GM21381 (cell line): ENCODE results near the gene ITIH3.
A peak's percentile ranks its signal among the peaks of the same experiment; 100 is the strongest.

Experiments
- ATAC-seq: cut with Tn5 transposase; IDR thresholded peaks from one replicate; pipeline ENCODE4 v1.9.1; 2021; ENCODE audit warnings: mild to moderate bottlenecking, moderate library complexity; ENCODE audit not compliant: unreplicated experiment

Gene ITIH3

DNA sequence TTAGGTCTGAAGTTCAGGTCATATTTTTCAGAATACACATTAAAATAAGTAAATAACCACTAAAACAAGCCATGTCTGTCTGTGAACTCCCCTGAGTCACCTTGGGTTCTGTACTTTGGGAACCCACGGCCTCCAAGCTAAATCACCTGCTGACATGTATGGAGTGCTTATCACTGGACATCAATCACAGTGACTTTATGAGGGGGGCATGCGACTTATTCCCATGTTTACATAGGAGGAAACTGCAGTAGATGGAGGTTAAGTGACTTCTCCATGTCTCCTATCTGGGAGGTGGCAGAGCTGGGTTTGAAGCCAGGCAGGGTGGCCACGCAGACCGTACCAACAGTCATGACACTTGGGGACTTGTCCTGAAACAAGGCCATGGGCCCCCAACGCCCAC is 27.8 kb downstream of the ITIH3 start:
- ATAC-seq = no peak

DNA sequence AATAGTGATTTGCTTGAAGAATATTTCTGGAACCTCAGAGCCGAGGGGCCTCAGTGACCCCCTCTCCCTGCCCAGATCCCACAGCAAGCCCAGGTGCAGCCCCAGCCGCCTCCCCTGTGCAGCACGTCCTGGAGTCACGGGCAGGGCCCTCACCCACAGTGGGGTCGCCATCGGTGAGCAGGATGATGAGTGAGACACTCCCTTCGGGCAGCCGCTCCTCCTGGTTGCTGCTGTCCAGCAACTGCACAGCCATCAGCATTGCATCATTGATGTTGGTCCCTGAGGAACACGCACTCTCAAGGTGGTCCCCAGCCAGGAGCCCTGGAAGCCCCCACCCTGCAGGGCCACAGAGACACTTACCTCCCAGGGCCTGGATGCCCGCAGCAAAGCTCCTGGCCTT is 29.4 kb downstream of the ITIH3 start:
- no peak for ATAC-seq

DNA sequence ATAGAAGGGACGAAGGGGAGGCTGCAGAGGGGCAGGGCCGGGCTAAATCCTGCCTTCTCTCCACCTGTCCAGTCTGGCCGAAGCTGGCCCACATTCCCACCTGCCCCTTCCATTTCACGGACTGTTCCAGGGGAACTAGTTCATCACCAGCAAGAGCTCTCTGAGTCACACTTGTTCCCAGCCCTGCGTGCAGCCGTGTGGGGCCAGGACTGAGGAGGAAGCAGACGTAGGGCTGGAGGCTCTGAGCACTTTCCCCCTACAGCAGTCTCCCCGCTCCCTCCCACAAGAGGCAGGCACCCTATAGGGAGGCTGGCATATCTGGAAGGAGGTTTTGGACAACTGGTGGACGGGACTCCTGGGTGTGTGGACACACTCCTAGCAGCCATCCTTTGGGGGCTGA is 32.8 kb downstream of the ITIH3 start:
- ATAC-seq = no peak

DNA sequence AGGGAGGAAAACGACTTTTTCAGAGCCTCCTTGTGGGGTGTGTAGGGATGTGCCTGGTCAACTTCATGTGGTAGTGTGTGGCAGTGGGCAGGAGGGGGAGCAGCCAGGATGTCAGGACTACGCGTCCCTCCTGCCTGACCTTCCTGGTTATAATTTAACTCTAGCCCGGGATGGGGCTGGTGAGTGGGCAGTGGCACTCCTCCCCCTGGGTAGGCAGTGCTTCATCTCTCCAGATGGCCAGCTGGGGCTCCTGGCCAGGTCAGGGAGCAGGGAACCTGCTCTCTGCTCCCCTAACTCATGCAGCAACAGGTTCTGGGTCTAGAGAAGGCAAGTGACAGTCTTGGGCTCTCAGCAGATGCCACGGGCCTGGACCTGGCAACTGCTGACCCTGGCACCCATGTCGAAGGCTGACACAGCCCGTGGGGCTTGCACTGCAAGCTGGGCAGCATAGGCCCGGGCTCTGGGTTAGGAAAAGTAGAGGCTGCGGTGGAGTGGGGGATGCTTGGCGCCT is 33.3 kb downstream of the ITIH3 start:
- ATAC-seq = no peak

DNA sequence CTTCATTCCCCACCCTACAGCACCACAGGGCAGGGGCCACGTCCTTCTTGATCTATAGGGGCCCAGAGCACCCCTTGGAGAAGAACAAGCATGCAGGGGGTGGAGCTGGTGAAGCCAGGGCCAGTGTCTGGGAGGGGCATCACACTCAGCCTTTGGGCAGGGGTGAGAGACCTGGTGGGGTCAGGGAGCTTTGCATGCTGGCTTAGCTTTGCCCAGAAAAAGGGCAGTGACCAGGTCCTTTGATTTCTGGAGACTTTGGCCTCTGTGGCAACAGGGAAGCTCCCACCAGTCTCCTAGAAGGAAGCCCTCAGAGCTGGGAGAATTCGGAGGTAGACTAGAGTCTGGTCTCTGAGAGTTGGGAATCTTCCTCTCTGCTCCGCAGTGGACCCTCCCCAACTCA is 34.9 kb downstream of the ITIH3 start:
- no peak for ATAC-seq

DNA sequence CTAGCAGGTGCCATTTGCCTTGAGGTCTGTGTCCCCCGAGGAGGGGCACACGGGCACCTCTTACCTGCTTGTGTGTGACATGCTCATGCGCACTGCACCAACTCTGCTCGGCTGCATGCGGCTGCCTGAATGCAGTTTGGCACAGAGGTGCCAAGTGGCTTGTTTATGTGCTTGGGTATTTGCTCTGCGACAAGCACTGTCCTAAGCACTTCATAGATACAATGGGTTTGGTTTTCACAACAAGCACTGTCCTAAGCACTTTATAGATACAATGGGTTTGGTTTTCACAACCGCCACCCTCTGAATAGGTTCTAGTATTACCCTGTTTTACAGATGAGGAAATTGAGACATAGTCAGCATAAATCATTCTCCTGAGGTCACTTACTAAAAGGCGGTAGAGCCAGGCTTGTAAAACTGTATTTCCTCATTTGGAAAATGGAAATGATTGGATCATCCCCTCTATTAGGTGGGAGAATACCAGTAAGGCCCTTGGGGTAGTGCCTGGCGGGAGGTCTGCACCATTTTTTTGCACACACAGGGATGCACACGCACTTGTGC is 35.4 kb downstream of the ITIH3 start:
- no peak for ATAC-seq

DNA sequence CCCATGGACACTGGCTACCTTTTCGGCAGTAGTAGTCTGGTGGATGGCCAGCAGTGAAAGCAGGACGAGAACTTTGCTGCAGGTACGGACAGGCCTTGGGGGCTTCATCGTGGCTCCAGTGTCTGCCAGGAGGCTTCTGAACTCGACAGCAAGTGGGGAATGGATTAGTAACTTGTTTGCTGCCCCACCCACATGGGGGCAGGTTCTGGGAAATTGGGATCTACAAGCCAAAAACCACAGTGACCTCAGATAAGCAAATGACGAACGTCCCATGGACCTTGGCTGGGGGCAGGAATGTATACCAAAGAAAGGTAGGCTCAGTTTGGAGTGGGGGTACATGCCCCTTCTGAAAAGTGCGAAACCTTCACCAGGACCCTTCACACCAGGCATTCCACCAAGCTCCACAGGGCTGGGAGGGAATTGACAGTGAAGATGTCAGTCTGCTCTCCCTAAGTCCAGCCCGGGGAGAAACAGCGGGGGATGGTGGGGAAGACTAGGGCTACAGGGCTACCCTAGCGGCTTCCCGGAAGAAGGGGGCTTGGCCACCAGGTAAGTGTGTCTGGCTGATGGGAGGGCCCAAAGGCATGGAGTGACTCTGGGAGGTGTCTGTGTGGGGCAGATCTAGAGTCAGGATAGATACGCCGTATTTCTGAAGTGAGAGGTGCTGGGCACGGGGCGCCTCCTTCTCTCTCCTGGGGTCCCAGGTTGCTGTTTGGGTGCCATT is 36.1 kb downstream of the ITIH3 start, which contains the start of gene ITIH4:
Gene ITIH4 (minus strand): TSS at position 138 of the 724 bp plus-strand sequence. CDS start 30 bp downstream, at position 108.
- no peak for ATAC-seq

DNA sequence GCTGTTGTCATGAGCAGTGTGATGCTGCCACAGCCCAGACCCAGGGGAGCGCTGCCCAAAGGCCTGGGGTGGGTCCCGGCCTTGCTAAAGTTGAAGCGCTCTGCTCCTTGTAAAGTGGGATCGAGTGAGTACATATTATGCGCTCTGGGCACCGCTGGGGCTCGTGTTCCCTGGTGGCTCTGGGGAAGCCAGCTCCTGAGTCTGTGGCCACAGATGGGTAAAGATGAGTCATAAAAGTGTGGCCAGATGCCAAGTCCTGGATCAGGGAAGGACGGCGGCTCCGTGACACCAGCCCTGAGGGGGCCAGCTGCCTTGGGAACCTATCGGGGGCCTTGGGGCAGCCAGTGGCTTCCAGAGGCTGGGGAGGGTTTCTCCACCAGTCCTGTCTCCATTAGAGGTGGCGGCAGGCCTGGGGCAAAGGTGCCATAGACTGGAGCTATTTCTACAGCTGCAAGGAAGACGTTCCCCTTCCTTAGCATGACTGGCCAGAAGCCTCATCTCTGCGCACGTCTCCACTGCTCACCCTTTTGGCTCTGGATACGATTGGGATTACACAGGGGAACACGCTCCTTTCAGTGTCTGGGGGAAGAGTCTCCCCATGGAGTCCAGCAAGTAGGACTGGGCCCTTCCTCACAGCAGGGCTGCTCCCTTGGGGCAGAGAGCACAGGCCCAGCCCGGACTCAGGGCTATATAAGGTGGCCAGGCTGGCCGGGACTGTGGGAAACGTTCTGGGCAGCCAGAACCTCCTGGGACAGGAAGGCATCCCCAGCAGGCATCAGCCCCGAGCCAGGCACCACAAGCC is 37.1 kb downstream of the ITIH3 start:
- no peak for ATAC-seq

DNA sequence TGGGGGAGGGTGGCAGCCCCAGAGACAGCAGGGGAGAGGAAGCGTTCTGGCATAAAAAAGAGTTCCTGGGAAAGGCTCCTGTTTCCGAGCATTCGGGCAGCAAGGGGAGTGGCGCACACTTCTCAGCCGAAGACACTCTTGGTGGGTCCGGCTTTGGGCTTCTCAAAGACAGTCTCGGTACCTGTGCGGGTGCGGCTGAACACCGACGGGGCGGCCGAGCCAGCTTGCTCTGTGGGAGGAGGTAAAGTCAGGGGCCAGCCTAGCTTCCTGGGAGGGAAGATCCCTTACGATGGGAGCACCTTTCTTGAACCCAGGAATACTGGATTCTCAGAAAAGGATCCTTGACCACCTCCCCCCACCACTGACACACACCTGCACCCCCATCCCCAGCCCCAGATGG is 38.6 kb downstream of the ITIH3 start:
- ATAC-seq = no peak

DNA sequence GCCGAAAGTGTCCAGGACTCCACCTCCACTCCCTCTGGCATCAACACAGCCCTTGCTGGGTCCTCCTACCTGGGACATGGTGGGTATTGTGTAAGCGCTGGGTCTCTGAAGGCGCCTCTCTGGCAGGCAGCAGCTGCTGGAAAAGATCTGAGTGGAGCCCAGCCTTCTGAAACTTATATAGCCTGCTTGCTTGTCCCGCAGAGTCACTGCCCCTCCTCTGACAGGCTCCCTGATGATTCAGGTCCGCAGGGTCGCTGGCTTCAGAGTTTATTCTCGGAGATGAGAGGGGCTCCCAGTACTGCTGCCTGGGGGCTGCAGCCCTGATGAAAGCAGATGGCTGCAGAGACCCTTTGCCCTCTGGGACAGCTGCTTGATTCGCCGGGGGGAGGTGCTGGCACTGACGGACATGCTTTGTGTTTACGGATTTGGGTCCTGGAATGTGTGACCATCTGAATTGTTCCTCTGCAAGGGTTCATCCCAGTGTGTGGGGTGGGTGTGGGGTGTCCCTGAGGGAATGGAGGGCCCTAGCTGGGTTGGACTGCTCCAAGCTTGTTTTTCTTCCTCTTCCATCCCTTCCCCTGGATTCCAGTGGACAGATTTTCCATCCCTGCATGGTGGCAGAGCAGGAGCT is 40.4 kb downstream of the ITIH3 start, which contains the start of gene MUSTN1:
Gene MUSTN1 (minus strand): TSS at position 149 of the 631 bp plus-strand sequence. CDS start 71 bp downstream, at position 78.
- no peak for ATAC-seq

- no peak for ATAC-seq
These were observed 41.3 kb downstream of the ITIH3 start for GRCh38 chr3:52835766-52836470.

- ATAC-seq = no peak
These were observed 41.9 kb downstream of the ITIH3 start for GRCh38 chr3:52836471-52836845.

GRCh38 chr3:52836986-52837385 is 42.4 kb downstream of the ITIH3 start:
- no peak for ATAC-seq

DNA sequence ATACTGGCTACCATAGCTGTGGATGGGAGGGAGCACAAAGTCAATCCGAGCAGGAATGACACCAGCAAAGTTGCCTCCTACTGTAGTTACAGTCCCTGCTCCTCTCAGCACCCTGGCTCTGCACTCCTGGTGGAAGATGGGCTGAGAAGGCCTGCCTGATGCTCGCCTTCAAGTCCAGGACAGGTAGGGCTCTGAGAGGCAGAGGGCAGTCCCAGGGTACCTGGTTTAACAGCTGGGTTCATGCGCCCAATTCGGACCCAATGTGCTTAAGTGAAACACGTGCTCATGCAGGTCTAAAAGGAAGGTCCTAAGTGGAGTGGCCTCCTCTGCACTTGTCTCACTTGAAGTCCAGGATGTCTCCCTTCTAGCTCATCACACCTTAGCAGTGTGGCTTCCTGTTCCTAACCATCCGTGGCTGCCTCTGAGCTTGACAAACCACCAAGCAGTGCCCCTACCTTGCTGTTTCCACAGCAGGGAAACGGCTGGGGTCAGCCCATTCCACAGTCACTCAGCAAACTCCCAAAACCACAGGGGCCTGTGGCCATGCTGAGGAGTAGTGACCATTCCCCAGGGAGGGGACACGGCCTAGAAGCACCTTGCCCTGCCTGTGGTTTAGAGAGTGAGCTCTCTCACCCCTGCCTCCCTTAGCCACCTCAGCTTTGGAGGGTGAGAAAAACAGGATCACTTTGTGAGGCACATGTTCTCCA is 44.1 kb downstream of the ITIH3 start:
- peak; percentile 67 for ATAC-seq

GRCh38 chr3:52839268-52839575 is 44.6 kb downstream of the ITIH3 start:
- ATAC-seq = no peak

DNA sequence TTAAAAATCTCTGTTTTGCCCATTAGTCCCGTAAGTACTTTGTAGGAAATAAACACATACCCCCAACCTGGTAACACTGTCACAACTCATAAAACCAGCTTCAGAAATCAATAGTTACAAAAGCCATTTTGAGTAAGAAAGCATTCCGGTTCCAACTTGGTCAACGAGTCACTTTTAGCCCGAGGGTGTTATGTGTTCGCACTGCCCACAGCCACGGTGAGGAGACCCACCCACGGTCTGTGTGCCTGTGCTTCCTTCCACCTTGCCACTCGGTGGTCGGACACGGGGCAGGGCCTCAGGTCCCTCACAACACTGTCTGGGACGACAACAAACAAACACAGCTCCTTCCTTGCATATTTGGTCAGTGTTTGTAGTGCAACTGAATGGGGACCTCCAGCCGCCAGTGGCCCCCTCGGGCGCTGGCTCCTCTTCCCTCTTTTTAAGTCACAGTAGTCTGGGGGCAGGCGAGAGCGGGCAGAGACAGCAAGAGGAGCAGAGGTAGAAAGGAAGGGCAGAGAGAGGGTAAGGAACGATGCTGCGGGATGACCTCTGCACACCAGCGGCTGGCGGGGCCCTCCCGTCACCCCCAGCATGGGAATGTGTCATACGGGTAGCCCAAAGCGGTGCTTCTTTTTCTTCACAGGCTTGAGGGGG is 45.4 kb downstream of the ITIH3 start:
- ATAC-seq = no peak

DNA sequence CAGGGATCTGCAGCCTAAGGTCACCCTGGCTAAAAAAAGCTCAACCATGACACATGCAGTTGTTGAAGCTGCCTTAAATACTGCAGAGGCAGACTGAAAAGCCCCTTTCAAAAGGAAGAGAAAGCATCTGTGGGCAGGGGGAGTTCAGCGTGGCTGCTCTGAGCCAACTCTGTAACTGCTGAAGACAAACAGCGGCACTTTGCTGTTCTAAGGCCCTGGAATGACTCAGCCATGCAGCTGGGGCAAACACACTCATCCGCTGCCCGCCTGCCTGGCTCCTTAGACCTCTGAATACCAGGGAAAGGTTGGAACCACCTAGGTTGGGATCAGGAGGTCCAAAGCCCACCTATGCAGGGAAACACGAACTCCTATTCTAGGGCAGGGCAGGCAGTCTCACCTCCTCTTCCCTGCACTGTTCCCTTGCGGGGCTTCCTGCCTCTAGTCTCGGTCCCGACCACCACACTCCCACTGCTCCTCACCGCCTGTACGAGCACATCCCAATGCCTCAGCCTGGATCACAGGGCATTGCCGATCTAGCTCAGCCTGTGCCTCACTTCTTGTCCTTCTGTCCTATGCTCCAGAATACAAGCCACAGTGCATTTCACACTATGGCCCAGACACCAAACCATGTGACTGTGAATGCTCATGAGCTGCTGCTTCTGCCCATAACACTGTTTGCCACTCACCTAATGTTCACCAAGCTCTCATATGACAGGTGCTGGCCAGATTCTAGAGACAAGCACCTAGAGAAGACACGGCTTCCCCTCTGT is 46.8 kb downstream of the ITIH3 start:
- no peak for ATAC-seq

- no peak for ATAC-seq
These were observed 47.4 kb downstream of the ITIH3 start for GRCh38 chr3:52841981-52842340.

DNA sequence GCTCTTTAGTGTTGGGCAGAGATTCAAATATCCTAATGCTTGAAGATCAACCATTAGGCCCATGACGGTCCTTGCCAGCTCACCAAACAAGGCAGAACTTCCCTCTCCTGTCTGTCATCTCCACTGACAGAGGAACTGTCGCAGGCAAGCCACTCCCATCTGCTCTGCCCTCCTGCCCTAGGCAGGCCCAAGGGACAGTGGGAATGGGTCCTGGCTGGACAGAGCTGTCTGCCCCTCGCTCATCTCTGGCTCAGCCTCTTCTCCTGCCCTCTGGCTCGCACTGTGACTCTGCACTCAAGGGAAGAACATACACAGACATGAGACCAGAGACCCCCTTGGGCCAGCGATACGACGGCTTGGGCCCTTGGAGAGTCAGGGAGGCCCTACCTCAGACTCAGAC is 47.8 kb downstream of the ITIH3 start:
- ATAC-seq = no peak
